NCI-H146 treated with DMSO at 0.1 percent for 48 hours (cell line): ENCODE data around the gene CELF2.

ENCODE experiments used
- DNase-seq: peaks from one replicate; lab custom pipeline; 2025; ENCODE audit not compliant: unreplicated experiment; lab: John Stamatoyannopoulos, UW

CELF2 gene

GRCh38 chr10:11215471-11215870, 197.8 kb downstream of the CELF2 start:
- DNase-seq: no peak

GRCh38 chr10:11217521-11217920, 199.8 kb downstream of the CELF2 start:
- no peak for DNase-seq

GRCh38 chr10:11218395-11218794, 200.7 kb downstream of the CELF2 start:
- DNase-seq: no peak

- DNase-seq: peak; percentile 11
Observed at GRCh38 chr10:11219431-11219830, 201.8 kb downstream of the CELF2 start.

- DNase-seq: no peak
Observed at GRCh38 chr10:11223081-11223480, 205.4 kb downstream of the CELF2 start.

- no peak for DNase-seq
Observed at GRCh38 chr10:11223507-11224140, 206.0 kb downstream of the CELF2 start.

GRCh38 chr10:11224321-11224720, 206.6 kb downstream of the CELF2 start:
- DNase-seq: no peak

GRCh38 chr10:11224792-11225416, 207.2 kb downstream of the CELF2 start:
- no peak for DNase-seq

GRCh38 chr10:11225935-11226334, 208.3 kb downstream of the CELF2 start:
- DNase-seq: peak; percentile 51

GRCh38 chr10:11227103-11227502, 209.4 kb downstream of the CELF2 start:
- DNase-seq: no peak

- no peak for DNase-seq
Observed at GRCh38 chr10:11229893-11230292, 212.2 kb downstream of the CELF2 start.

GRCh38 chr10:11230498-11231167, 213.0 kb downstream of the CELF2 start:
- DNase-seq: no peak

- DNase-seq: peak; percentile 38
Observed at GRCh38 chr10:11231285-11231684, 213.6 kb downstream of the CELF2 start.

GRCh38 chr10:11232222-11232961, 214.7 kb downstream of the CELF2 start:
- DNase-seq: no peak

- DNase-seq: no peak
Observed at GRCh38 chr10:11234857-11235531, 217.3 kb downstream of the CELF2 start.

GRCh38 chr10:11235771-11236170, 218.1 kb downstream of the CELF2 start:
- DNase-seq: no peak

- no peak for DNase-seq
Observed at GRCh38 chr10:11236234-11236633, 218.6 kb downstream of the CELF2 start.

- no peak for DNase-seq
Observed at GRCh38 chr10:11237571-11237970, 219.9 kb downstream of the CELF2 start.

- DNase-seq: no peak
Observed at GRCh38 chr10:11238893-11239292, 221.2 kb downstream of the CELF2 start.

GRCh38 chr10:11240641-11241040, 223.0 kb downstream of the CELF2 start:
- DNase-seq: no peak
